ENCODE data around the gene FBXO21. TPM values are rescaled to one million over a fixed set of nuclear protein-coding genes. Genes with fewer than 3 reads are reported as not detected.

FBXO21 gene
- total and polyA plus RNA-seq, 2 experiments from 2014 or later: 32.3 to 43.9 TPM

GRCh38 chr12:117158911-117159553 lies 31.2 kb downstream of the FBXO21 start:
- Histone ChIP-seq H3K9me3 (ENCODE audit: low read depth) (no peaks in the 10 kb centered on the region), H4K20me1 (ENCODE audit: insufficient read depth) (no peaks in the 10 kb centered on the region), H3K79me2 (ENCODE audit: insufficient read depth) (no peaks in the 10 kb centered on the region), H3K4me1 (ENCODE audit: insufficient read depth) (no peaks in the 10 kb centered on the region), H3F3A (ENCODE audit: insufficient read depth) (no peaks in the 10 kb centered on the region), H3K4me2 (ENCODE audit: unreplicated experiment) (no peak overlapping the region), H3K27ac (no peak overlapping the region), H3K4me3 (no peak overlapping the region), H3K9me2 (ENCODE audit: insufficient read depth) (no peaks in the 10 kb centered on the region), H2AFZ (no peak overlapping the region), H3K27me3 (replicated peaks; ENCODE audit: insufficient read depth) (no peaks in the 10 kb centered on the region), H3K9ac (no peak overlapping the region), H3K36me3 (ENCODE audit: low read depth) (peaks cover 29% of the 10 kb centered on the region; the same call in 1 of the 2 replicates)
- 79 to 83% methylated on average over 7 of the region's 7 CpGs for WGBS, 2 experiments (ENCODE audit: low coverage in 1 of 2, low lambda C conversion rate in 2 of 2, missing lambda C conversion rate in 2 of 2)
- in situ Hi-C loops (cut with MboI): no loop called here
- DNase-seq: no peak
- TF ChIP-seq EZH2phosphoT487 (IDR thresholded peaks at IDR 0.05; ENCODE audit: insufficient read depth, low read depth): no peak
- TF ChIP-seq EZH2 (IDR thresholded peaks at IDR 0.05; ENCODE audit: insufficient read depth, poor library complexity, severe bottlenecking): no peak

GRCh38 chr12:117158096-117158495 lies 32.2 kb downstream of the FBXO21 start:
- Histone ChIP-seq H3K27ac (no peak overlapping the region), H3K27me3 (replicated peaks; ENCODE audit: insufficient read depth) (no peaks in the 10 kb centered on the region), H2AFZ (no peak overlapping the region), H3K4me2 (ENCODE audit: unreplicated experiment) (no peak overlapping the region), H3K79me2 (ENCODE audit: insufficient read depth) (no peaks in the 10 kb centered on the region), H3K36me3 (ENCODE audit: low read depth) (peaks cover 21% of the 10 kb centered on the region; the same call in 1 of the 2 replicates), H3K9ac (no peak overlapping the region), H4K20me1 (ENCODE audit: insufficient read depth) (no peaks in the 10 kb centered on the region), H3K9me3 (ENCODE audit: low read depth) (no peaks in the 10 kb centered on the region), H3K4me1 (ENCODE audit: insufficient read depth) (no peaks in the 10 kb centered on the region), H3F3A (ENCODE audit: insufficient read depth) (no peaks in the 10 kb centered on the region), H3K4me3 (no peak overlapping the region), H3K9me2 (ENCODE audit: insufficient read depth) (no peaks in the 10 kb centered on the region)
- in situ Hi-C loops (cut with MboI): no loop called here
- 95% methylated on average over 11 of the region's 11 CpGs for WGBS, 2 experiments (ENCODE audit: low coverage in 1 of 2, low lambda C conversion rate in 2 of 2, missing lambda C conversion rate in 2 of 2)
- DNase-seq: no peak
- no peak for TF ChIP-seq EZH2phosphoT487 (IDR thresholded peaks at IDR 0.05; ENCODE audit: insufficient read depth, low read depth)
- no peak for TF ChIP-seq EZH2 (IDR thresholded peaks at IDR 0.05; ENCODE audit: insufficient read depth, poor library complexity, severe bottlenecking)

- Histone ChIP-seq H3K9ac (no peak overlapping the region), H2AFZ (no peak overlapping the region), H3K4me1 (ENCODE audit: insufficient read depth) (no peaks in the 10 kb centered on the region), H3K4me2 (ENCODE audit: unreplicated experiment) (no peak overlapping the region), H3K36me3 (ENCODE audit: low read depth) (peaks cover 16% of the 10 kb centered on the region; the same call in 1 of the 2 replicates), H3F3A (ENCODE audit: insufficient read depth) (no peaks in the 10 kb centered on the region), H3K9me2 (ENCODE audit: insufficient read depth) (no peaks in the 10 kb centered on the region), H3K79me2 (ENCODE audit: insufficient read depth) (no peaks in the 10 kb centered on the region), H4K20me1 (ENCODE audit: insufficient read depth) (no peaks in the 10 kb centered on the region), H3K27ac (no peak overlapping the region), H3K27me3 (replicated peaks; ENCODE audit: insufficient read depth) (no peaks in the 10 kb centered on the region), H3K9me3 (ENCODE audit: low read depth) (no peaks in the 10 kb centered on the region), H3K4me3 (no peak overlapping the region)
- no peak for TF ChIP-seq EZH2 (IDR thresholded peaks at IDR 0.05; ENCODE audit: insufficient read depth, poor library complexity, severe bottlenecking)
- no peak for TF ChIP-seq EZH2phosphoT487 (IDR thresholded peaks at IDR 0.05; ENCODE audit: insufficient read depth, low read depth)
- 86 to 87% methylated on average over 47 of the region's 47 CpGs for WGBS, 2 experiments (ENCODE audit: low coverage in 1 of 2, low lambda C conversion rate in 2 of 2, missing lambda C conversion rate in 2 of 2)
- peak; percentile 38 for DNase-seq
- in situ Hi-C loops (cut with MboI): no loop called here
These were observed 34.8 kb downstream of the FBXO21 start for GRCh38 chr12:117155278-117156060.

GRCh38 chr12:117152793-117153775 lies 37.2 kb downstream of the FBXO21 start:
- Histone ChIP-seq H3K27ac (no peak overlapping the region), H2AFZ (no peak overlapping the region), H3K9me3 (ENCODE audit: low read depth) (no peaks in the 10 kb centered on the region), H3K4me1 (ENCODE audit: insufficient read depth) (no peaks in the 10 kb centered on the region), H3K9me2 (ENCODE audit: insufficient read depth) (no peaks in the 10 kb centered on the region), H3K9ac (no peak overlapping the region), H3K4me2 (ENCODE audit: unreplicated experiment) (no peak overlapping the region), H3K79me2 (ENCODE audit: insufficient read depth) (no peaks in the 10 kb centered on the region), H3K36me3 (ENCODE audit: low read depth) (peaks cover 12% of the 10 kb centered on the region; the same call in 1 of the 2 replicates), H3K4me3 (no peak overlapping the region), H4K20me1 (ENCODE audit: insufficient read depth) (no peaks in the 10 kb centered on the region), H3K27me3 (replicated peaks; ENCODE audit: insufficient read depth) (no peaks in the 10 kb centered on the region), H3F3A (ENCODE audit: insufficient read depth) (no peaks in the 10 kb centered on the region)
- no peak for DNase-seq
- WGBS, 2 experiments (ENCODE audit: low coverage in 1 of 2, low lambda C conversion rate in 2 of 2, missing lambda C conversion rate in 2 of 2): 82% methylated on average over 27 of the region's 27 CpGs
- in situ Hi-C loops (cut with MboI): no loop called here
- TF ChIP-seq EZH2 (IDR thresholded peaks at IDR 0.05; ENCODE audit: insufficient read depth, poor library complexity, severe bottlenecking): no peak
- TF ChIP-seq EZH2phosphoT487 (IDR thresholded peaks at IDR 0.05; ENCODE audit: insufficient read depth, low read depth): no peak
